H1 (cell line): ENCODE data around the gene SCRN1. TPM values are rescaled to one million over a fixed set of nuclear protein-coding genes. Genes with fewer than 3 reads are reported as not detected.

ENCODE experiments used
- CTCF ChIA-PET: fragments of 300-600 bp; sonication (Branson Sonifier 250); formaldehyde crosslinking; loops from one replicate; lab custom pipeline; 2021; ENCODE audit not compliant: partially characterized antibody; lab: Charles Lee
- POLR2A ChIA-PET: fragments of 300-600 bp; sonication (Branson Sonifier 250); formaldehyde crosslinking; loops from one replicate; lab custom pipeline; 2021; ENCODE audit warnings: inconsistent platforms; ENCODE audit not compliant: partially characterized antibody; lab: Charles Lee
- DNase-seq, 2 experiments: peaks; one replicate each; pipeline versions ENCODE4 v3.0.0 to v3.0.0-alpha.2; 2010 to 2022; ENCODE audit warnings: low spot score in 2 of 2, low read depth in 1 of 2, mixed read lengths in 1 of 2
- FAIRE-seq: peaks from 2 replicates; lab custom pipeline; 2011; peaks lifted over from hg19 to GRCh38; lab: Jason Lieb, UNC
- H2AFZ ChIP-seq: 2 replicates; pipeline ENCODE4 v1.8.1; 2012; ENCODE audit warnings: low read length, inconsistent platforms
- H2AK5ac ChIP-seq: 2 replicates; pipeline ENCODE4 v1.6.1; 2013; ENCODE audit warnings: low read depth, low read length
- H2BK120ac ChIP-seq: replicated peaks from 2 replicates; pipeline ENCODE3; 2013; ENCODE audit warnings: low read depth, low read length, inconsistent platforms
- H2BK12ac ChIP-seq: 2 replicates; pipeline ENCODE4 v1.6.1; 2013; ENCODE audit warnings: low read depth, low read length
- H2BK15ac ChIP-seq: 2 replicates; pipeline ENCODE4 v1.6.1; 2013; ENCODE audit warnings: low read length
- H2BK20ac ChIP-seq: 2 replicates; pipeline ENCODE4 v1.6.1; 2013; ENCODE audit warnings: low read length
- H2BK5ac ChIP-seq: 2 replicates; pipeline ENCODE4 v1.6.1; 2013; ENCODE audit warnings: low read depth, low read length
- H3K14ac ChIP-seq: 2 replicates; pipeline ENCODE4 v1.6.1; 2013; ENCODE audit warnings: inconsistent platforms; ENCODE audit not compliant: insufficient read length
- H3K18ac ChIP-seq: 2 replicates; pipeline ENCODE4 v1.6.1; 2013; ENCODE audit warnings: low read length; ENCODE audit errors: extremely low read depth
- H3K23ac ChIP-seq: 2 replicates; pipeline ENCODE4 v1.6.1; 2013; ENCODE audit warnings: inconsistent platforms; ENCODE audit not compliant: insufficient read length
- H3K23me2 ChIP-seq: 2 replicates; pipeline ENCODE4 v1.6.1; 2013; ENCODE audit warnings: low read depth, low read length
- H3K27ac ChIP-seq: 2 replicates; pipeline ENCODE4 v1.6.1; 2011; ENCODE audit warnings: low read depth, low read length, inconsistent platforms
- H3K27me3 ChIP-seq, 4 experiments: replicated peaks in 1 of 4; 1 replicate in 1 of 4; 2 replicates in 3 of 4; pipeline versions ENCODE4 v1.6.1 to v1.8.1; 2011 to 2013; ENCODE audit warnings: low read length in 3 of 4, mild to moderate bottlenecking in 3 of 4, inconsistent platforms in 2 of 4, mixed read lengths in 2 of 4, moderate library complexity in 1 of 4; ENCODE audit not compliant: control insufficient read depth in 3 of 4, insufficient read depth in 3 of 4; ENCODE audit errors: extremely low read depth in 1 of 4
- H3K36me3 ChIP-seq, 4 experiments: 2 replicates each; pipeline versions ENCODE4 v1.6.1 to v1.8.1; 2011 to 2013; ENCODE audit warnings: mild to moderate bottlenecking in 4 of 4, low read length in 3 of 4, moderate library complexity in 2 of 4, control low read depth in 1 of 4, inconsistent platforms in 1 of 4; ENCODE audit not compliant: insufficient read depth in 4 of 4, control insufficient read depth in 2 of 4
- H3K4ac ChIP-seq: replicated peaks from 2 replicates; pipeline ENCODE3; 2013; ENCODE audit warnings: low read length, low read depth, mixed read lengths, inconsistent platforms; ENCODE audit not compliant: insufficient read length
- H3K4me1 ChIP-seq, 4 experiments: replicated peaks in 1 of 4; 1 replicate in 1 of 4; 2 replicates in 3 of 4; pipeline versions ENCODE4 v1.6.1 to v1.8.1; 2011 to 2013; ENCODE audit warnings: low read length in 3 of 4, inconsistent platforms in 2 of 4, mixed read lengths in 1 of 4; ENCODE audit not compliant: insufficient read depth in 4 of 4, control insufficient read depth in 3 of 4
- H3K4me2 ChIP-seq, 2 experiments: 2 replicates each; pipeline versions ENCODE4 v1.6.1 to v1.8.1; 2011 to 2013; ENCODE audit warnings: low read depth in 2 of 2, low read length in 2 of 2, control low read depth in 1 of 2, inconsistent platforms in 1 of 2, mild to moderate bottlenecking in 1 of 2; ENCODE audit not compliant: insufficient read depth in 1 of 2
- H3K4me3 ChIP-seq, 4 experiments: fragments of 200-600, 300-600 bp in 1 of 4; sonication (generic), shearing (Covaris generic), sonication (Bioruptor Twin) in 1 of 4; 2 replicates each; pipeline versions ENCODE4 v1.5.1 to v1.8.1; 2011 to 2016; ENCODE audit warnings: low read length in 4 of 4, low read depth in 3 of 4, control low read depth in 2 of 4, inconsistent platforms in 2 of 4, mild to moderate bottlenecking in 2 of 4, mixed read lengths in 1 of 4, moderate library complexity in 1 of 4; ENCODE audit not compliant: insufficient read depth in 2 of 4; ENCODE audit errors: extremely low read depth in 1 of 4
- H3K56ac ChIP-seq: replicated peaks from 2 replicates; pipeline ENCODE3; 2013; ENCODE audit warnings: low read depth, mild to moderate bottlenecking, mixed read lengths, low read length, inconsistent platforms; ENCODE audit not compliant: insufficient read length
- H3K79me1 ChIP-seq: 2 replicates; pipeline ENCODE4 v1.6.1; 2013; ENCODE audit warnings: low read depth, low read length, control low read depth
- H3K79me2 ChIP-seq, 2 experiments: 2 replicates each; pipeline versions ENCODE4 v1.6.1 to v1.8.1; 2012 to 2013; ENCODE audit warnings: low read length in 2 of 2, mild to moderate bottlenecking in 2 of 2, inconsistent platforms in 1 of 2; ENCODE audit not compliant: insufficient read depth in 2 of 2, control insufficient read depth in 1 of 2
- H3K9ac ChIP-seq, 4 experiments: replicated peaks in 1 of 4; 1 replicate in 1 of 4; 2 replicates in 3 of 4; pipeline versions ENCODE4 v1.6.1 to v1.8.1; 2011 to 2013; ENCODE audit warnings: low read depth in 3 of 4, low read length in 3 of 4, control low read depth in 2 of 4, mild to moderate bottlenecking in 2 of 4, moderate library complexity in 2 of 4, inconsistent platforms in 1 of 4; ENCODE audit errors: extremely low read depth in 1 of 4
- H3K9me3 ChIP-seq, 2 experiments: 2 replicates each; pipeline versions ENCODE4 v1.6.1 to v1.8.1; 2012 to 2013; ENCODE audit warnings: mild to moderate bottlenecking in 2 of 2, moderate library complexity in 2 of 2, control low read depth in 1 of 2, inconsistent platforms in 1 of 2, low read depth in 1 of 2, low read length in 1 of 2, mixed read lengths in 1 of 2; ENCODE audit not compliant: insufficient read depth in 2 of 2
- H4K20me1 ChIP-seq, 2 experiments: replicated peaks in 1 of 2; 2 replicates each; pipeline versions ENCODE3 to v1.8.1; 2011 to 2013; ENCODE audit warnings: inconsistent platforms in 2 of 2, low read length in 2 of 2, mild to moderate bottlenecking in 1 of 2; ENCODE audit not compliant: insufficient read depth in 2 of 2, control insufficient read depth in 1 of 2
- H4K5ac ChIP-seq: 2 replicates; pipeline ENCODE4 v1.6.1; 2013; ENCODE audit warnings: low read length, low read depth, mixed read lengths, inconsistent platforms; ENCODE audit not compliant: insufficient read length
- H4K8ac ChIP-seq: 2 replicates; pipeline ENCODE4 v1.8.0; 2013; ENCODE audit warnings: mild to moderate bottlenecking, moderate library complexity, low read length, inconsistent platforms; ENCODE audit not compliant: insufficient read depth; ENCODE audit errors: extremely low read depth
- H4K91ac ChIP-seq: replicated peaks from 2 replicates; pipeline ENCODE3; 2013; ENCODE audit warnings: low read length, mixed read lengths, inconsistent platforms; ENCODE audit not compliant: insufficient read length
- CBX8 ChIP-seq: fragments of 300-800, 300-1000 bp; sonication (generic); IDR thresholded peaks from 2 replicates; pipeline ENCODE4 v1.7.1; 2016; ENCODE audit warnings: low read depth, low read length, borderline replicate concordance
- EGR1 ChIP-seq: IDR thresholded peaks from 2 replicates; pipeline ENCODE4 v1.6.1; 2011; ENCODE audit warnings: low read depth, low read length, borderline replicate concordance
- EP300 ChIP-seq, 2 experiments: IDR thresholded peaks; 1 replicate in 1 of 2; 2 replicates in 1 of 2; pipeline ENCODE4 v1.6.1; 2011 to 2012; ENCODE audit warnings: low read depth in 2 of 2, low read length in 2 of 2, mild to moderate bottlenecking in 2 of 2, borderline replicate concordance in 1 of 2, inconsistent platforms in 1 of 2, moderate library complexity in 1 of 2
- GTF2F1 ChIP-seq: IDR thresholded peaks from 2 replicates; pipeline ENCODE4 v1.6.1; 2012; ENCODE audit warnings: low read depth, low read length, improper control_type of control experiment, borderline replicate concordance
- POLR2AphosphoS5 ChIP-seq: IDR thresholded peaks from 2 replicates; pipeline ENCODE4 v1.6.1; 2011; ENCODE audit warnings: low read depth, low read length
- SP2 ChIP-seq: IDR thresholded peaks from 2 replicates; pipeline ENCODE4 v1.6.1; 2012; ENCODE audit warnings: mild to moderate bottlenecking, low read length, inconsistent platforms
- SUZ12 ChIP-seq: fragments of 200-600 bp; sonication (generic); IDR thresholded peaks from 2 replicates; pipeline ENCODE4 v1.6.1; 2012; ENCODE audit warnings: mild to moderate bottlenecking, inconsistent platforms, low read length, moderate library complexity, mixed read lengths
- TBP ChIP-seq: IDR thresholded peaks from 2 replicates; pipeline ENCODE4 v1.6.1; 2011; ENCODE audit warnings: low read depth, low read length, improper control_type of control experiment
- TEAD4 ChIP-seq: IDR thresholded peaks from 2 replicates; pipeline ENCODE4 v1.6.1; 2012; ENCODE audit warnings: low read depth, low read length, inconsistent platforms, mixed read lengths
- WGBS, 2 experiments: shearing (Covaris generic) in 1 of 2; methylation state at CpG; one replicate each; pipeline versions ENCODE4 v1.1.6 to v1.1.7; 2013 to 2015; ENCODE audit warnings: low lambda C conversion rate in 2 of 2, mixed read lengths in 2 of 2, inconsistent platforms in 1 of 2, low coverage in 1 of 2, missing lambda C conversion rate in 1 of 2; ENCODE audit not compliant: insufficient replicate concordance in 2 of 2, insufficient coverage in 1 of 2, insufficient read length in 1 of 2; ENCODE audit errors: extremely low coverage in 1 of 2, missing lambda C conversion rate in 1 of 2; 5-methylcytosine and 5-hydroxymethylcytosine counted together
- polyA plus RNA-seq, 7 experiments: library from polyadenylated mRNA; depleted of rRNA in 3 of 7; stranded (reverse) in 5 of 7; unstranded in 2 of 7; fragments of >200 nt in 5 of 7; fragments of 200-250 nt in 2 of 7; gene quantifications; 1 replicate in 5 of 7; 2 replicates in 1 of 7; 4 replicates in 1 of 7; pipeline versions ENCODE4 v1.2.1 to v1.2.3, GENCODE V29; 2011 to 2013; ENCODE audit warnings: missing spikeins in 2 of 7, mixed read lengths in 2 of 7
- total RNA-seq: library from RNA; stranded (reverse); fragmentation: NEBNext Ultra II Directional; extraction: Animal tissue kit (Norgen Biotek cat#: 25700); gene quantifications from 2 replicates; pipeline ENCODE4 v1.2.1, GENCODE V29; 2021
- TF ChIP-seq, protein P1 (sequence below): IDR thresholded peaks from 2 replicates; pipeline ENCODE4 v1.6.1; 2012; ENCODE audit warnings: inconsistent platforms
- TF ChIP-seq, protein P2 (sequence below): IDR thresholded peaks from 2 replicates; pipeline ENCODE4 v1.6.1; 2011; ENCODE audit warnings: low read depth, mild to moderate bottlenecking, low read length; ENCODE audit not compliant: insufficient read depth

SCRN1 gene
- total and polyA plus RNA-seq, 2 of the 8 experiments (the other 6 are each of a cell fraction or from before 2014, with no cell fraction given): 36.0 to 75.8 TPM

DNA sequence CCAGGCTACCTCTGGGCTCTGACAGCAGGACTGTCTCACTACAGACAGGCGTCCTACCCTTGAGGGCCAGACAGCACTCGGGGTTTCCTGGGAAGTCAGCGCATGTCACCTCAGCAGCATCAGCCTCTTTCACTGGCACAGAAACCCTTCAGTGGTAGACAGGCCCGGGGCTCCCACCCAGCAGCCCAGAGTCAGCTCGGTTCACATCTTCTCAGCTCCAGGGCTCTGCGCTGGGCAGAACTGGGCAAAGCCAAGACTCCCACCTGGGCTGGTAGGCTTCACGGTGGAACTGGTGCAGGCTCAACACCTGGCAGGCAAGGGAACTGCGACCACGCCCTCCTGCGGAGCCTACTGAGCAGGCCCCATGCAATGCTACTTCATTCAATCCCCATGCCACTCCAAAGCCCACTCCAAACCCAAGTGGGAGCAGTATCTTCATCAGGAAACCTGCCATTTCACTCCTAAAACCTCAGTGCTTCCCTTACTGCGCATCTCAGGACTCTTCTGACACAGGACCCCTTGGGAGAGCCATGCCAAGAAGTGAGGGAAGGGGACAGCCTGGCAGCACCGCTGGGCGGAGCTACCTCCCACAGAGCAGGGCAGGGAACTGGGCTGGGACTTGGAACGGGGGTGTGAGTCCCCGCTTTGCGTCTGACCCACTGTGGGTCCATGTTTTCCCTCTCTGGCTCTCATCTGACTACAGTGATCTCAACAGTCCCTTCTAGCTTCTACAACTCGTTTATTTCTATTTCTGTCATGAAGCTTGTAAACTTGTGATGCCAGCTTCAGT lies 60.4 kb downstream of the SCRN1 start:
- H2BK5ac ChIP-seq: no peak overlapping the region
- H3K27me3 ChIP-seq: no peaks in the 10 kb centered on the region
- DNase-seq (no peak), FAIRE-seq (no peak)
- peaks cover 4% of the 10 kb centered on the region in 2 experiments for H4K20me1 ChIP-seq
- H3K4me1 ChIP-seq: no peaks in the 10 kb centered on the region; a peak in 1 of 7 replicates
- no peak overlapping the region for H4K8ac ChIP-seq
- no peak overlapping the region for H3K14ac ChIP-seq
- 80% methylated on average over 17 of the region's 17 CpGs; no CpG with 5 or more reads in 1 of the 2 experiments for WGBS, 2 experiments
- H3K9me3 ChIP-seq: no peaks in the 10 kb centered on the region
- no peak overlapping the region for H2AFZ ChIP-seq
- CTCF ChIA-PET: interaction anchor here (0.7 to 1.4 kb wide), 4 partner anchors 9 to 1007 kb away, joined by 3 to 5 read pairs (median 4); no protein-coding TSS in a partner anchor
- H3K4me2 ChIP-seq: no peak overlapping the region
- H3K4ac ChIP-seq: no peak overlapping the region
- H3K4me3 ChIP-seq: no peak overlapping the region
- H3K56ac ChIP-seq: no peak overlapping the region
- H2BK15ac ChIP-seq: no peak overlapping the region
- H4K5ac ChIP-seq: no peak overlapping the region
- no peak overlapping the region; a peak in 1 of 7 replicates for H3K9ac ChIP-seq
- no peak for TF ChIP-seq SUZ12
- TF ChIP-seq, protein P1, sequence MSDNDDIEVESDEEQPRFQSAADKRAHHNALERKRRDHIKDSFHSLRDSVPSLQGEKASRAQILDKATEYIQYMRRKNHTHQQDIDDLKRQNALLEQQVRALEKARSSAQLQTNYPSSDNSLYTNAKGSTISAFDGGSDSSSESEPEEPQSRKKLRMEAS: no peak
- TF ChIP-seq GTF2F1: no peak
- TF ChIP-seq POLR2AphosphoS5: no peak
- no peak for TF ChIP-seq CBX8
- no peak for TF ChIP-seq EGR1
- TF ChIP-seq EP300 (IDR thresholded peaks at IDR 0.05; ENCODE audit: borderline replicate concordance in 1 of 2, low read depth in 2 of 2, low read length in 2 of 2): no peak
- TF ChIP-seq SP2: no peak
- no peak for TF ChIP-seq TEAD4
- TF ChIP-seq TBP: no peak
- TF ChIP-seq, protein P2, sequence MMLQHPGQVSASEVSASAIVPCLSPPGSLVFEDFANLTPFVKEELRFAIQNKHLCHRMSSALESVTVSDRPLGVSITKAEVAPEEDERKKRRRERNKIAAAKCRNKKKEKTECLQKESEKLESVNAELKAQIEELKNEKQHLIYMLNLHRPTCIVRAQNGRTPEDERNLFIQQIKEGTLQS: no peak
- no peak overlapping the region for H2BK12ac ChIP-seq
- peaks cover under 1 to 22% (median 3%) of the 10 kb centered on the region in 4 experiments; a peak in 5 of 8 replicates for H3K36me3 ChIP-seq
- no peaks in the 10 kb centered on the region for H3K79me2 ChIP-seq
- H2BK20ac ChIP-seq: no peak overlapping the region
- H2AK5ac ChIP-seq: no peak overlapping the region
- no peak overlapping the region for H2BK120ac ChIP-seq
- no peak overlapping the region for H3K23ac ChIP-seq
- POLR2A ChIA-PET: no interaction called here
- no peaks in the 10 kb centered on the region; the same call in 1 of the 2 replicates for H3K23me2 ChIP-seq
- no peak overlapping the region for H4K91ac ChIP-seq
- H3K27ac ChIP-seq: no peak overlapping the region; the same call in 1 of the 2 replicates
- no peaks in the 10 kb centered on the region; the same call in 1 of the 2 replicates for H3K79me1 ChIP-seq
- H3K18ac ChIP-seq: no peak overlapping the region
